H9 (cell line): ENCODE results near the gene MRI1. TPM values are rescaled to one million over a fixed set of nuclear protein-coding genes. Genes with fewer than 3 reads are reported as not detected.

ENCODE experiments used
- DNase-seq: peaks from one replicate; pipeline ENCODE4 v3.0.0-alpha.2; 2017
- H2AFZ ChIP-seq: one replicate; pipeline ENCODE4 v1.6.1; 2013; ENCODE audit warnings: mild to moderate bottlenecking, low read length, control low read depth, moderate library complexity
- H2AK5ac ChIP-seq: 2 replicates; pipeline ENCODE4 v1.6.1; 2013; ENCODE audit warnings: low read length, control low read depth, mixed read lengths; ENCODE audit not compliant: insufficient read length
- H2BK120ac ChIP-seq: one replicate; pipeline ENCODE4 v1.6.1; 2013; ENCODE audit warnings: low read depth, mild to moderate bottlenecking, low read length, control low read depth, inconsistent platforms; ENCODE audit not compliant: poor library complexity, severe bottlenecking
- H2BK12ac ChIP-seq: 2 replicates; pipeline ENCODE4 v1.6.1; 2013; ENCODE audit warnings: low read length, control low read depth, mixed read lengths, low read depth; ENCODE audit not compliant: insufficient read length
- H2BK15ac ChIP-seq: 2 replicates; pipeline ENCODE4 v1.6.1; 2013; ENCODE audit warnings: low read depth, low read length, control low read depth
- H2BK20ac ChIP-seq: one replicate; pipeline ENCODE4 v1.6.1; 2013; ENCODE audit warnings: low read depth, mild to moderate bottlenecking, low read length, control low read depth, inconsistent platforms; ENCODE audit not compliant: poor library complexity, severe bottlenecking
- H2BK5ac ChIP-seq: 2 replicates; pipeline ENCODE4 v1.6.1; 2013; ENCODE audit warnings: low read length, control low read depth, mixed read lengths; ENCODE audit not compliant: insufficient read length
- H3K14ac ChIP-seq: 2 replicates; pipeline ENCODE4 v1.6.1; 2013; ENCODE audit warnings: low read length, control low read depth; ENCODE audit not compliant: insufficient read depth
- H3K18ac ChIP-seq: 2 replicates; pipeline ENCODE4 v1.6.1; 2013; ENCODE audit warnings: low read depth, mild to moderate bottlenecking, mixed read lengths, low read length, control low read depth; ENCODE audit not compliant: insufficient read length
- H3K23ac ChIP-seq: 2 replicates; pipeline ENCODE4 v1.6.1; 2013; ENCODE audit warnings: low read length, control low read depth, mixed read lengths, low read depth; ENCODE audit not compliant: insufficient read length
- H3K23me2 ChIP-seq: 2 replicates; pipeline ENCODE4 v1.6.1; 2013; ENCODE audit warnings: low read depth, mild to moderate bottlenecking, mixed read lengths, low read length, control low read depth; ENCODE audit not compliant: insufficient read length, poor library complexity, severe bottlenecking
- H3K27ac ChIP-seq: 2 replicates; pipeline ENCODE4 v1.5.1; 2013; ENCODE audit warnings: low read length, control low read depth, mixed read lengths, low read depth; ENCODE audit not compliant: insufficient read length
- H3K27me3 ChIP-seq: 2 replicates; pipeline ENCODE4 v1.6.1; 2013; ENCODE audit warnings: low read length, control low read depth, inconsistent platforms; ENCODE audit not compliant: insufficient read depth
- H3K4ac ChIP-seq: 2 replicates; pipeline ENCODE4 v1.6.1; 2013; ENCODE audit warnings: low read depth, mild to moderate bottlenecking, control low read depth, inconsistent platforms, low read length, moderate library complexity
- H3K4me1 ChIP-seq: 2 replicates; pipeline ENCODE4 v1.6.1; 2013; ENCODE audit warnings: low read length, control low read depth, inconsistent platforms; ENCODE audit not compliant: insufficient read depth
- H3K4me2 ChIP-seq: 2 replicates; pipeline ENCODE4 v1.6.1; 2013; ENCODE audit warnings: low read length, control low read depth, mixed read lengths; ENCODE audit not compliant: insufficient read length, insufficient read depth
- H3K56ac ChIP-seq: 2 replicates; pipeline ENCODE4 v1.6.1; 2013; ENCODE audit warnings: low read depth, mild to moderate bottlenecking, mixed read lengths, low read length, control low read depth; ENCODE audit not compliant: insufficient read length
- H3K79me1 ChIP-seq: 2 replicates; pipeline ENCODE4 v1.6.1; 2013; ENCODE audit warnings: low read depth, mild to moderate bottlenecking, moderate library complexity, low read length, control low read depth, inconsistent platforms; ENCODE audit not compliant: insufficient read depth, poor library complexity, severe bottlenecking
- H3K79me2 ChIP-seq: 2 replicates; pipeline ENCODE4 v1.6.1; 2013; ENCODE audit warnings: low read length, control low read depth, inconsistent platforms; ENCODE audit not compliant: insufficient read depth
- H3K9ac ChIP-seq: 2 replicates; pipeline ENCODE4 v1.6.1; 2013; ENCODE audit warnings: low read length, control low read depth, mixed read lengths; ENCODE audit not compliant: insufficient read length; ENCODE audit errors: extremely low read depth
- H3K9me3 ChIP-seq: one replicate; pipeline ENCODE4 v1.6.1; 2013; ENCODE audit warnings: low read depth, low read length, inconsistent platforms; ENCODE audit not compliant: control insufficient read depth
- H3T11ph ChIP-seq: one replicate; pipeline ENCODE4 v1.6.1; 2013; ENCODE audit warnings: mild to moderate bottlenecking, low read length, control low read depth, inconsistent platforms
- H4K20me1 ChIP-seq: one replicate; pipeline ENCODE4 v1.6.1; 2013; ENCODE audit not compliant: control insufficient read depth, insufficient read length, insufficient read depth
- H4K5ac ChIP-seq: 2 replicates; pipeline ENCODE4 v1.6.1; 2013; ENCODE audit warnings: low read depth, mild to moderate bottlenecking, mixed read lengths, low read length, control low read depth; ENCODE audit not compliant: insufficient read length
- H4K8ac ChIP-seq: replicated peaks from 2 replicates; pipeline ENCODE4 v1.6.1; 2013; ENCODE audit warnings: low read length, control low read depth, mixed read lengths, low read depth; ENCODE audit not compliant: insufficient read length
- H4K91ac ChIP-seq: 2 replicates; pipeline ENCODE4 v1.6.1; 2013; ENCODE audit warnings: low read depth, mild to moderate bottlenecking, moderate library complexity, mixed read lengths, low read length, control low read depth; ENCODE audit not compliant: insufficient read length
- H3K27ac Mint-ChIP-seq, 3 experiments: 2 replicates in 2 of 3; 3 replicates in 1 of 3; pipeline ENCODE4 v1.8.0; 2020 to 2021; ENCODE audit warnings: mixed read lengths in 3 of 3, mild to moderate bottlenecking in 1 of 3, moderate library complexity in 1 of 3
- H3K27me3 Mint-ChIP-seq: 2 replicates; pipeline ENCODE4 v1.8.0; 2021; ENCODE audit warnings: low read depth, mild to moderate bottlenecking, moderate library complexity, mixed read lengths
- H3K36me3 Mint-ChIP-seq, 3 experiments: 2 replicates in 2 of 3; 3 replicates in 1 of 3; pipeline ENCODE4 v1.8.0; 2020 to 2021; ENCODE audit warnings: low read depth in 3 of 3, mixed read lengths in 3 of 3; ENCODE audit not compliant: insufficient read depth in 1 of 3
- H3K4me1 Mint-ChIP-seq, 2 experiments: 2 replicates each; pipeline ENCODE4 v1.8.0; 2020; ENCODE audit warnings: mixed read lengths in 2 of 2
- H3K4me3 Mint-ChIP-seq, 2 experiments: 2 replicates in 1 of 2; 3 replicates in 1 of 2; pipeline ENCODE4 v1.8.0; 2020 to 2021; ENCODE audit warnings: mild to moderate bottlenecking in 2 of 2, mixed read lengths in 2 of 2, moderate library complexity in 1 of 2
- H3K9me3 Mint-ChIP-seq, 2 experiments: 2 replicates in 1 of 2; 3 replicates in 1 of 2; pipeline ENCODE4 v1.8.0; 2020; ENCODE audit warnings: mild to moderate bottlenecking in 2 of 2, mixed read lengths in 2 of 2, moderate library complexity in 1 of 2
- CTCF ChIP-seq: fragments of 200-600 bp; sonication (generic); conservative IDR thresholded peaks from 3 replicates; pipeline ENCODE4 v1.8.0; 2021; ENCODE audit warnings: antibody characterized with exemption, mild to moderate bottlenecking
- WGBS: extraction: QIAGEN DNeasy Blood & Tissue Kit; methylation state at CpG from one replicate; pipeline ENCODE4 v1.1.7; 2013; ENCODE audit warnings: missing lambda C conversion rate, low lambda C conversion rate, mixed read lengths; ENCODE audit not compliant: insufficient read length; ENCODE audit errors: extremely low coverage; 5-methylcytosine and 5-hydroxymethylcytosine counted together
- total RNA-seq: library from RNA; stranded (reverse); gene quantifications from 2 replicates; pipeline ENCODE4 v1.2.1, GENCODE V29; 2021

Gene MRI1
- total RNA-seq, 1 experiment from 2014 or later = 19.5 TPM

GRCh38 chr19:13783565-13784500 is 19.5 kb downstream of the MRI1 start:
- Histone ChIP-seq H3K18ac (no peak overlapping the region), H4K5ac (no peak overlapping the region), H2BK15ac (no peak overlapping the region), H2AFZ (no peak overlapping the region), H3K56ac (no peak overlapping the region), H2BK20ac (no peak overlapping the region), H3K4me2 (no peak overlapping the region), H2BK12ac (no peak overlapping the region), H2BK120ac (no peak overlapping the region), H3T11ph (no peak overlapping the region), H4K8ac (no peak overlapping the region), H3K14ac (no peak overlapping the region), H3K27me3 (no peaks in the 10 kb centered on the region), H3K4me1 (no peaks in the 10 kb centered on the region), H2AK5ac (no peak overlapping the region), H3K79me1 (no peaks in the 10 kb centered on the region), H3K79me2 (no peaks in the 10 kb centered on the region), H3K23ac (no peak overlapping the region), H3K23me2 (no peaks in the 10 kb centered on the region), H2BK5ac (no peak overlapping the region), H4K91ac (no peak overlapping the region), H3K9me3 (no peaks in the 10 kb centered on the region), H3K27ac (no peak overlapping the region), H3K9ac (no peak overlapping the region), H4K20me1 (no peaks in the 10 kb centered on the region), H3K4ac (no peak overlapping the region)
- no peak overlapping the region for H3K27ac Mint-ChIP-seq
- H3K4me1 Mint-ChIP-seq = peaks cover 8 to 22% of the 10 kb centered on the region in 2 experiments
- no peaks in the 10 kb centered on the region; a peak in 1 of 5 replicates for H3K9me3 Mint-ChIP-seq
- no peak for DNase-seq
- no peak for TF ChIP-seq CTCF
- no CpG with 5 or more reads among the region's 18 CpGs for WGBS
- peaks cover 1% of the 10 kb centered on the region; the same call in 1 of the 2 replicates for H3K27me3 Mint-ChIP-seq
- peaks cover 10 to 11% (median 11%) of the 10 kb centered on the region in 3 experiments for H3K36me3 Mint-ChIP-seq
- H3K4me3 Mint-ChIP-seq = no peak overlapping the region
